Fibroblast of lung (primary cell): ENCODE results near the gene SLC6A13.

Experiments
- CTCF ChIP-seq, 2 donors: IDR thresholded peaks in 1 of 2; conservative IDR thresholded peaks in 1 of 2; 1 replicate in 1 of 2; 2 replicates in 1 of 2; pipeline ENCODE4 v1.5.1; 2011 to 2012; ENCODE audit warnings: low read length in 2 of 2, control low read depth in 1 of 2, inconsistent platforms in 1 of 2, low read depth in 1 of 2, mild to moderate bottlenecking in 1 of 2
- EZH2 ChIP-seq: IDR thresholded peaks from 2 replicates; pipeline ENCODE4 v1.5.1; 2012; ENCODE audit warnings: low read length, control low read depth, mild to moderate bottlenecking; ENCODE audit errors: missing control alignments

GRCh38 chr12:184811-185575 is 77.6 kb downstream of the SLC6A13 start:
- TF ChIP-seq CTCF (conservative IDR thresholded peaks at IDR 0.05 in 1 of 2, IDR thresholded peaks at IDR 0.05 in 1 of 2; ENCODE audit: low read depth in 1 of 2, low read length in 2 of 2): no peak
- no peak for TF ChIP-seq EZH2
